Nucleus accumbens (tissue), 56 donors: ENCODE measurements around the gene DSC1.
"Not testable (repeated sequence)": the region's sequence is repeated elsewhere in the genome, so short reads cannot be mapped to it uniquely, and the experiment has no call there.

Experiments
- DNase-seq, 56 donors: peaks; one replicate each; lab custom pipeline; 2025; lab: John Stamatoyannopoulos, UW

The DSC1 gene

GRCh38 chr18:31176531-31176930 lies 13.9 kb upstream of the DSC1 start:
- no peak for DNase-seq

DNA sequence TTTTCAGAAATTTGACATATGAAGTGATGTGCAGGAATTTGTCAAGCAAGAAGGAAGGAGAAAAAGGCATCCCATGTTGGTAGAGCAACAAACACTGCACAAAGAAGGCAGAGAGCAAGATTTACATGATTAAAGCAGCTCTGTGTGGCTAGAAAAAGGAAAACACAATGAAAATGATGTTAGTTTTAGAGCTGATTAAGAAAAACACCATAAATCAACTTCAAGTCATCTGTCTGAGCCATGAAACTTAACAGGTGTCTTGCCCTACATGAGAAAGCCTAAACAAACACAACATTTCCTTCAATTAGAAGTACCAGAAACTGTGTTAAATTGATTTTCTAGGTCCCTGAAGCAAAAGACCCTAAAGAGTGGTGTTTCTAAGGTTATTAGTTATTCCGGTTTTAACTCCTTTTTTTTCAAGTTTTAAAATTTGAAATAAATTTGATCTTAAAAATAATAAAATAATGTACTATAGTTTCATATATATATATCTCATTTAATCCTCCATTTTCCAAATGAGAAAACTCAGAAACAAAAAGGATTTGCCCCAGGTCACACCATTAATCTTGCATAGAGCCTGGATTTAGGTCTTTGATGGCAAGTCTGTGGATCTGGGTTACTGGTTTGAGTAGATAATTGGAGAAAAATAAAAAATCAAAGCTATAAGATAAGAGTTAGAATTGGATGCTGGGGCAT lies 8.6 kb upstream of the DSC1 start:
- DNase-seq: no peak

GRCh38 chr18:31170335-31170734 lies 7.7 kb upstream of the DSC1 start:
- DNase-seq: no peak

DNA sequence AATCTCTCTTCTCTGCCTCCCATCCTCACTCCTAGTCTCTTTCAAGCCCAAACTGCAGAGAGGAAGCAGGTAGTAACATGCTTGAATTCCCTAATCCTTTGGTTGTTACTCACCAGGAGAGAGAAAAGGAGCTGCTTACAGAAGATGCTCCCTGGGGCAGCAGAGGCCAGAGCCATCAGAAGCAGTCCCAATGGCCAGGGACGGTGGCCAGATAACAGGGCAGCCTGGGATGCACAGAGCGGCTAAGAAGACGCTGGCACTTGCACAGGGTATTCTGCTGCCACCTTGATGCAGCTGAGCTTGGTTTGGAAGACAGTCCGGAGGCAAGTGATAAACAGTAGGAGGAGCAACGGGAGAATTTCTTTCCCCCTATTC lies 250 bp downstream of the DSC1 start:
- no peak for DNase-seq

DNA sequence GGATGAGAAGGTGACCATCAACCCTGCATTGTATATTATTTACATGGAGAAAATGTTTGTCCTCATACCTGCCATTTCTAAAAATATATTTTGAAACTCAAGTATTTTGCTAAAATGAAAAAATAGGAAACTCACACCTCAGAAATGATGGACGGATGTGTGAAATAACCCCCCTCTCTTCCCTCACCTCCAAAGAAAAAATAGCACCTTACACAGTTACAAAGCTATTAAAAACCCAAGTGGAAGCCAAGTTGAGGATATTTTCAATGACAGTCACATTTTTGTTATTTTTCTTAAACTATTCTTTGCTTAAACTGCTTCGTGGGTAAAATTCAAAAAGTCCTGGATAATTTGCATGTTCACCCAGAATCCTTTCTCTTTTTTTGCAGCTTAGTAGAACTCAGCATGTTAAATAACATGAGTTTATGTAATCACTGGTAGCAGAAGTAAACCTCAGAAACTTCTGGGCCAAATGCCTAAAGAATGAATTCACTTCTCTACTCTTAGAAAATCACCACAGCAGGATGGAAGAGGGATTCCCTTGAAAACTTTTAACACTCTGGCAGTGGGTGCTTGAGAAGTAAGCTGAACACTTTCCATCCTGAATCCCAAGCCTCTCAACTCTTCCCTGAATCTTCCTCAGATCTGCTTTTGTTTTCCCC lies 768 bp downstream of the DSC1 start:
- DNase-seq: no peak

GRCh38 chr18:31156821-31157763 lies 5.6 kb downstream of the DSC1 start:
- no peak for DNase-seq

- no peak for DNase-seq
Observed at GRCh38 chr18:31155498-31155897, 7.2 kb downstream of the DSC1 start.

DNA sequence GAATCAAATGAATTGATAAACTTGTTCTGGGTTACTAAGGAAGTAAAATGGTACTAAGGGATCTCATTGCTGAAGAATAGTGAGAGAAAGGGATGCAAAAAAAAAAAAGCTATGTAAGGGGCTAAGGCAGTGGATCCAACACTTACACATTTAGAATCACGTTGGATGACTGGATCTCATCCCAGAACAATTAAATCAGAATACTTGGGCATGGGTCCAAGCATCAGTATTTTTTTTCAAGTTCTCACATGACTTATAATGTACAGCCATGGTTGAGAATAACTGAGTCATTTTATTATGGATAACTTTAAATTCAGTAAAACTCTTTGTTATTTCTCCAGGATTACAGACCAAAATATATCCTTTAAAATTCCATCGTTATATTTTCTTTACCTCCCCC lies 8.5 kb downstream of the DSC1 start:
- DNase-seq: no peak

DNA sequence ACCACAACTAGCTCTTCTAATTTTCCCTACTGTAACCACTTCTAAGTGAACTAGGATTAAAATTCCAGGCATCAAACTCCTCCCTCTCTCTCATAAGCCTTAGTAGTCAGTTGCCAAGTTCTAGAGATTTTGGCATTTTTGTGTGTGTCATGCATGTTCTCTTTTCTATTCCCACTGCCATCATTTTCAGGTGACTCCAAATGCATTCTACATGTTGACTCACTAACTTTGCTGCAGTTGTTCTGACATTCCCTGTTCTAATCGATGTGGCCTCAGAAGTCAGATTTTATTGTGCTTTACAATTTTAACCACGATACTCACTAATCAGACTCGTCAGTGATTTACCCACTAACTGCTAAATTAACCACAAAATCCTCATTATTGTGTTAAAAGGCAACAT lies 13.3 kb downstream of the DSC1 start:
- no peak for DNase-seq

GRCh38 chr18:31148600-31148999 lies 14.1 kb downstream of the DSC1 start:
- DNase-seq: no peak

DNA sequence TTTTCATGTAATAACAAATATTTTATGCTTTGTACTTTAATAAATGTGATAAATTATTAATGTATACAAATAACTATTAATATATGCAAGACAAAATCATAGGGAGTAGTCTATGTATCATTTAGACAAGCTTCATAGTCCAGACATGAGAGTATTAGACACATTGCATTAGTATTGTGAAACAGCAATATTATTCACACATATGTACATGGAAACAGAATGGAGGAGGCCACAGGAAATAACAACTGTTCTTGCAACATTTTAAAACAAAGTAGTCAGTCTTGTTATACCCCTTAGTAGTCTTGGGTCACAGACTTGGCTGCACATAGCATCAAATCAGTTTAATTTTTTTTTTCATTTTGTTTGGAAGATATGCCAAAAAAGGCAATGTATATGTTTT lies 15.8 kb downstream of the DSC1 start:
- DNase-seq: no peak

GRCh38 chr18:31143025-31143424 lies 19.6 kb downstream of the DSC1 start:
- DNase-seq: no peak

- DNase-seq: no peak
Observed at GRCh38 chr18:31138709-31139108, 23.9 kb downstream of the DSC1 start.

DNA sequence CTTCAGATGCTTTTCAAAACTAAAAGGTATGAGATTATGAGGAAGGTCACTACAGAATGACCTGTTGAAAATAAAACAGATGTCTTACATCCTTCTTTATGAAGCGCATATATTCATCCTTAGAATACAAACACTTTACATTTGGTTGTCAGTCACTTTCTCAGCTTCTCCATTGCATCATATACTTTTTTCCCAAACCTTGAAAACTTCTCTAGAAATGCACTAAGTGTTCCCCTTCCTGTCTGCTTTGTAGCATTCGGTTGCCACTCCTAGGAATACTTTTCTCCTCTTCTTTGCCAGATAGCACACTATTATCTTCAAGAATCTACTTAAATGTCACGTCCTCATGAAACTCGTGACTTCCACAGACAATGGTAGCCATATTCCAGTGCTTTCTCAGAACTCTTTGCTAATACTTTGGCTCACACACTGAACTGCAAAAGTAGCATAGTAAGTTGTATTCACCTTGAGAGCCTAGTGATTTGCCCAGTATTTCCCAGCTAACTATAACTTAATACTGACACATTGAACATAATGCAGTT lies 27.6 kb downstream of the DSC1 start:
- no peak for DNase-seq

GRCh38 chr18:31129398-31130115 lies 33.1 kb downstream of the DSC1 start:
- no peak for DNase-seq

DNA sequence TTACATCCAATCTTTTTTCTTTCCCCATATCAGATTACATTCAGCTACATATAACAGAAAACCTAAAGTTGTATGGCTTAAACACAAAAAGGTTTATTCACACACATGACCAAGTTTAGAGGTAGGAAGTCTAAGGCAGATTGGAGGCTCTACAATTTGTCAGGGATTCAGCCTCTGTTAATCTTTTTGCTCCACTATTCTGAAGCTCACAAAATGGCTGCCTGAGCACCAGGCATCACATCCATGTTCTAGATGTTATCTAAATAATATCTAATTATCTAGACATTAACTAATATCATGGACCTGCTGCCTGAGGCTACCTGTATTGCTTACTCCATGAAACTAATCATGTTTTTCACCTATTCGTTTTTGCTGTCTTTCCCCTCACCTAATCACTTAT lies 36.8 kb downstream of the DSC1 start:
- DNase-seq: no peak

- DNase-seq: not testable (repeated sequence)
Observed at GRCh38 chr18:31123125-31123524, 39.5 kb downstream of the DSC1 start.

DNA sequence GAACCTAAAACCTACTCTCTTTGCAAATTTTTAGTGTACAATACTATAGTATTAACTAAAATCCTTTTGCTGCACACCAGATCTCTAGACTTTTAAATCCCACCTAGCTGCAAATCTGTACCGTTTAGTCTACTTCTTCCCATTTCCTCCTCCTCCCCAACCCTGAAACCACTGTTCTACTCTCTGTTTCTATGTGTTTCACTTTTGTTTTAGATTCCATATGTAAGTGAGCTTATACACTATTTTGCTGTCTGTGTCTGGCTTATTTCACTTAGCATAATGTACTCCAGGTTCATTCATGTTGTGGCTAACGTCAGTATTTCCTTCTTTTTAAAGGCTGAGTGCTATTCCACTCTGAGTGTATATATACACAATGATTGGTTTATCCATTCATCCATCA lies 42.1 kb downstream of the DSC1 start:
- no peak for DNase-seq

- no peak for DNase-seq
Observed at GRCh38 chr18:31116853-31117595, 45.6 kb downstream of the DSC1 start.

DNA sequence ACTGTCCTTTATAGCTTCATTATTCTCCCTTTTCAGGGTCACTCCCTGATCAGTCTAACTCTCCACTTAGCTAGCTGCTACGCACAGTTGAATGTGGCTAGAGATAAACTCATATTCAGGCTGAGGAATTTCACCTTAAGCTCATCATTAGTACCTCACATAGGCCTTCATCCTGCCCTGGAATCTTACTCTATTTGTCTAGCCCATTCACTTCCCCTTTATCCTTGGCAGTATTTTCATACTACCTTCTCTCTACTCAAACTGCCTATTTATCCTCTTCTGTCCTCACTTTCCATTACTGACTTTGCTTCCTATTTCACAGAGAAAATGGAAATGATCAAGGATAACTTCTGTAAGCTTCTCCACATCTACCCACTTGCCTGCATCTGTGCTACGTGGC lies 49.9 kb downstream of the DSC1 start:
- no peak for DNase-seq
